Stimulated activated naive B cell treated with anti-CD40 and anti-IgM and Interleukin-4, amounts not matched to agents 10 μg/mL and 1 μg/mL and 100 μg/mL, for 72 hours (primary cell): ENCODE measurements around the gene CAB39.

Experiments
- ATAC-seq, 2 donors: fragments of 150-1000 bp; cut with Tn5 transposase; replicated peaks; 2 replicates each; pipeline ENCODE4 v1.10.0; 2021; ENCODE audit warnings: moderate library complexity in 1 of 2
- DNase-seq: peaks from one replicate; pipeline ENCODE4 v3.0.0; 2021
- H3K27ac Mint-ChIP-seq: one replicate; pipeline ENCODE4 v1.8.0; 2022; ENCODE audit warnings: mild to moderate bottlenecking, mixed read lengths
- H3K27me3 Mint-ChIP-seq, 2 donors: one replicate each; pipeline ENCODE4 v1.8.0; 2022; ENCODE audit warnings: mixed read lengths in 2 of 2
- H3K36me3 Mint-ChIP-seq, 2 donors: one replicate each; pipeline ENCODE4 v1.8.0; 2022; ENCODE audit warnings: mixed read lengths in 2 of 2, mild to moderate bottlenecking in 1 of 2
- H3K4me1 Mint-ChIP-seq, 2 donors: one replicate each; pipeline ENCODE4 v1.8.0; 2022; ENCODE audit warnings: mixed read lengths in 2 of 2, mild to moderate bottlenecking in 1 of 2
- H3K4me3 Mint-ChIP-seq, 2 donors: one replicate each; pipeline ENCODE4 v1.8.0; 2022; ENCODE audit warnings: mild to moderate bottlenecking in 2 of 2, mixed read lengths in 2 of 2, moderate library complexity in 1 of 2
- H3K9me3 Mint-ChIP-seq, 2 donors: one replicate each; pipeline ENCODE4 v1.8.0; 2022; ENCODE audit warnings: mixed read lengths in 2 of 2, mild to moderate bottlenecking in 1 of 2

Gene CAB39

DNA sequence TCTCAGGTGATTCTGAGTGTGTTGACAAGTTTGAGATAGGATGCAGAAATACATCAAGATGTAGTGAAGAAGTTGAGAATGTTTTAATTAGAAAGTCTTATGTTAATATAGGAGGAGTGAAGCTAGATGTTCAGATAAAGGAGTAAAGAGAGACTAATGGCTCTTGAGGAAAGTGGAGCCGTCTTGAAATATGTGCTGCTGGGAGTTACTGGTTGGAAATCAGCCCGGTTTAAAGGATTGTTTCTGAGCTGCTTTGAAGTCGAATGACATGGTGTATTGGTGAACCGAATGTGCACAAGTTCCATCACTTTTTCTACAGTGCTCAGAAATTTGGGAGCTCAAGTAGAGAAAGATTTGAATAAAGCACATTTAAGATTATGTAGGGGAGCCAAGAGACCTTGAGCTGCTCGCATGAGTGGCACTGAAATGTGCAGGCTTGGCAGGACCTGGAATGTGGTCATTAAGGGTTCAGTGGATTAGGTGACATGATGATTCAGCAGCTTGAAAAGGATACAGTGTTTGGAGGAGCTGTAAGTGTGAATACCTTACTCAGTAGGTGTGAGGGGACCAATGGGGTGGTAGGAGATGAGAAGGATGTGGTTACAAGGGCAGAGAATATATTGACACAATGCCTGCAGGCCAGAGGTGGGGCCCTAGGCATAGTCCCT is 68.6 kb downstream of the CAB39 start:
- H3K27ac Mint-ChIP-seq: peak overlapping the region; percentile 70
- no peaks in the 10 kb centered on the region for H3K27me3 Mint-ChIP-seq
- peaks cover 37 to 50% of the 10 kb centered on the region in 2 donors for H3K36me3 Mint-ChIP-seq
- ATAC-seq: peak in 1 of 2 donors; percentile 27
- DNase-seq: no peak
- H3K4me1 Mint-ChIP-seq: peaks cover 30 to 55% of the 10 kb centered on the region in 2 donors
- H3K4me3 Mint-ChIP-seq: no peak overlapping the region
- peaks cover 10 to 13% of the 10 kb centered on the region in 2 donors for H3K9me3 Mint-ChIP-seq

DNA sequence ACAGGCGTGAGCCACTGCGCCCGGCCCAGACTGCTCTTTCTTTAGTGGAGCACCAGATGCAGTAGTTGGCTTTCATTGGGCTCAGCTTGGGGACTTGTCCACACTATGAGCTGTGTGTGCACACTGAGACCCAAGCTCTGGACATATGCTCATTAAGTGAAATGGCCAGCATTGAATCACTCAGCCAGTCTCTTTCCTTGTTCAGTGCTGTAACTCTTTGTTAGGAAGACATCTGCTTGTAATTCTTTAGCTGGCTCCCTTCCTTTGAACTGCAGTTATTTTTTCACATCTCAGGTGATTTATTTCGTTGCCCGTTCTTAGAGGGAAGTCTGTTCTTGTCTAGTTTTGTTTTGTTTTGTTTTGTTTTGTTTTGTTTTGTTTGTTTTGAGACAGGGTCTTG is 70.5 kb downstream of the CAB39 start:
- peaks cover 48 to 63% of the 10 kb centered on the region in 2 donors for H3K36me3 Mint-ChIP-seq
- H3K4me3 Mint-ChIP-seq: no peak overlapping the region
- peaks cover 26 to 53% of the 10 kb centered on the region in 2 donors for H3K4me1 Mint-ChIP-seq
- no peaks in the 10 kb centered on the region for H3K27me3 Mint-ChIP-seq
- peaks cover 16 to 26% of the 10 kb centered on the region in 2 donors for H3K9me3 Mint-ChIP-seq
- no peak overlapping the region for H3K27ac Mint-ChIP-seq
- DNase-seq (no peak), ATAC-seq (no peak)

DNA sequence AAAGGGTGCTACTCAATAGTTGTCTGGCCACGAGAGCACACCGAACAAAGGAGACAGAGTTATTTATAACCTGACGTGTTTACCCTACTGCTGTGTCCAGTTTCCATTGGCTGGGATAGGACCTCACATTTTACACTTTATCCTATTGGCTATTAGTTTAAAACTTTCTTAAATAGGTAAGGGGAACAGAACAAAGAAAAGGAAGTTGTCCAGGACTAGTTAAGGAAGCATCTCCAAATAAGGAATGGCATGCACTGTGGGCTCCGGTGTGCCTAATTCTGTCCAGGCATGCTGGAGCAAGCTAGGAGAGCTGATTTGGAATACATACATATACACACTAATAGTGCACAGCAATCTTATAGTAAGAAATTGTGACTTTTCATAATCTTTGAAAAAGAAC is 72.2 kb downstream of the CAB39 start:
- Mint-ChIP-seq H3K4me3 (no peak overlapping the region), H3K36me3 (peaks cover 60 to 72% of the 10 kb centered on the region in 2 donors), H3K27ac (no peak overlapping the region), H3K9me3 (peaks cover 25 to 38% of the 10 kb centered on the region in 2 donors), H3K4me1 (peaks cover 19 to 41% of the 10 kb centered on the region in 2 donors), H3K27me3 (no peaks in the 10 kb centered on the region)
- ATAC-seq (no peak), DNase-seq (no peak)

DNA sequence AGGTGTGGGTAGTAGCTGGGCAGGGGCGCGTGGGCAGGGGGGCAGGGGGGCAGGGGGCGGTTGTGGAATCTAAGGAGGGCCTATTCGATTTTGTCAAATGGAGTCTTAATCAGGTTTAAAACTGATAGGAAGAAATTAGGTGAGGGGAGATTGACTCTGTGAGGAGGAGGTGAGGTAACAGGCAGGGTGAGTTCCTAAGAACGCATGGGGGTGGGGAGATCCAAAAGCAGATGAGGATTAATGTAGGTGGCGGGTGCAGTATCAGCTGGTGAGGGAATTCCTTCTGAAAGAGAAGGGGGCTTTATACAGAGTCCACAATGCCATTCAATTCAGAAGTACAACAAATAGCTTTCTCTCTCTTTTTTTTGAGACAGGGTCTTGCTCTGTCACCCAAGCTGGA is 72.7 kb downstream of the CAB39 start:
- Mint-ChIP-seq H3K9me3 (peaks cover 27 to 38% of the 10 kb centered on the region in 2 donors), H3K27me3 (no peaks in the 10 kb centered on the region), H3K27ac (peak overlapping the region; percentile 26), H3K36me3 (peaks cover 64 to 77% of the 10 kb centered on the region in 2 donors), H3K4me3 (peak overlapping the region in 1 of 2 donors; percentile 31), H3K4me1 (peaks cover 21 to 46% of the 10 kb centered on the region in 2 donors)
- DNase-seq (no peak), ATAC-seq (no peak)

DNA sequence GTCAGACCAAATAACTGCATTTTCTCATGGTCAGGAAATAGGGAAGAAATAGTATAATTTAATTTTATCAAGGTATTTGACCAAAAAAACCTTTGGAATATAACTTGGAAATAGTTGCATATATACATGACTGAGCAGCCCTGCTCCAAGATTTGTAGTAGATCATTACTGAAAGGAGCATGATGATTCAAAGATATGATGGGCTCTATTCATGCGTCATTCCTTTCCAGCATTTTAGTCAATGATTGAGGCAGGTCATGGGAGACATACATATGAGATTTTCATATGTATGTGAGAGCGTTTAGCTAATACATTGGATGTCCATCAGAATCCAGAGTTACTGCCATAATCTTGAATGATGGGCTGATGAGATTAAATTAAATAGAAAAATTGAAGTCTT is 74.5 kb downstream of the CAB39 start:
- no peak overlapping the region for H3K27ac Mint-ChIP-seq
- DNase-seq (no peak), ATAC-seq (no peak)
- H3K4me3 Mint-ChIP-seq: no peak overlapping the region
- peaks cover 69 to 81% of the 10 kb centered on the region in 2 donors for H3K36me3 Mint-ChIP-seq
- H3K27me3 Mint-ChIP-seq: no peaks in the 10 kb centered on the region
- peaks cover 17 to 42% of the 10 kb centered on the region in 2 donors for H3K4me1 Mint-ChIP-seq
- H3K9me3 Mint-ChIP-seq: peaks cover 28 to 38% of the 10 kb centered on the region in 2 donors

DNA sequence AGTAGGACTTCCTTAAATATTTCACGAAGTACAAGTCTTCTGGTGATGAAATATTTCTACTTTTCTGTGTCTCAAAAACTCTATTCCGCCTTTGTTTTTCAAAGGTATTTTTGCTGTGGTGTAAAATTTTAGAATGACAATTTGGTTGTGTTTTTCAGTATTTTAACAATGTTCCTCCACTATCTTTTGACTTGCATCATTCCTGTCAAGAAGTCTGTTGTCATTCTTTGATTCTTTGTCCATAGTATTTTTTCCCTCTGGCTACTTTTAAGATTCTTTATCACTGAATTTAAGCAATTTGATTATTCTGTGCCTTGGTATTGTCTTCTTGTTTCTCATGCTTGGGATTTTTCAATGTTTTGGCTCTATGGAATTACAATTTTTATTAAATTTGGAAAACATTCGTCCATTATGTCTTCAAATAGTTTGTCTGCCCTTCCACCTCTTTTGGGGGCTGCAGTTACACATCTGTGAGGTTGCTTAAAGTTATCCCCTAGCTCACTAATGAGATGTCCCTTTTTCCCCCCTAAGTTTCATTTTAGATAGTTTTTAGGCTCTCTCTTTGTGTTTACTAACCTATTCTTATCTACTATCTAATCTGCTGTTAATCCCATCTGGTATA is 76.0 kb downstream of the CAB39 start:
- Mint-ChIP-seq H3K27me3 (no peaks in the 10 kb centered on the region), H3K4me1 (peaks cover 19 to 47% of the 10 kb centered on the region in 2 donors), H3K4me3 (no peak overlapping the region), H3K36me3 (peaks cover 72 to 87% of the 10 kb centered on the region in 2 donors), H3K9me3 (peaks cover 28 to 38% of the 10 kb centered on the region in 2 donors), H3K27ac (no peak overlapping the region)
- DNase-seq (no peak), ATAC-seq (no peak)

DNA sequence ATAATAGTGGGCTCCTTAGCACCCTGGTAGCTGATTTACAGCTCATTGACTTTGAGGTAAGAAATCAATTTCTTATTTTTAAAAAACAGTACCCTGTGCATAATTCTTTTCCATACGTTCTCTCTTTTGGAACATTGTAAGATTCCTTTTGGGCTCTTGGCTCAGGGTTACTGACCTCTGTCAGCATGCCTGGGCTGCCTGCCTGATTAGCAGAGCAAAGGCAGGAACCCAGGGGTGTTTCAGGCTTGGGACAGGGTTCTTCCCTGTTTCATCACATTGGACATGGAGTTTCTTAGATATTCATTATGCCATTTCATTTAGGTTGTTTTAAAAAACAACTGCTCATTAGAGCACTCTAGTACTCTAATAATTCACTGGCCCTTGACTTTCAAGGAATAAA is 78.3 kb downstream of the CAB39 start:
- peaks cover 18 to 39% of the 10 kb centered on the region in 2 donors for H3K4me1 Mint-ChIP-seq
- no peak overlapping the region for H3K27ac Mint-ChIP-seq
- DNase-seq (no peak), ATAC-seq (no peak)
- H3K36me3 Mint-ChIP-seq: peaks cover 69 to 83% of the 10 kb centered on the region in 2 donors
- H3K9me3 Mint-ChIP-seq: peaks cover 18 to 25% of the 10 kb centered on the region in 2 donors
- no peaks in the 10 kb centered on the region for H3K27me3 Mint-ChIP-seq
- H3K4me3 Mint-ChIP-seq: no peak overlapping the region

DNA sequence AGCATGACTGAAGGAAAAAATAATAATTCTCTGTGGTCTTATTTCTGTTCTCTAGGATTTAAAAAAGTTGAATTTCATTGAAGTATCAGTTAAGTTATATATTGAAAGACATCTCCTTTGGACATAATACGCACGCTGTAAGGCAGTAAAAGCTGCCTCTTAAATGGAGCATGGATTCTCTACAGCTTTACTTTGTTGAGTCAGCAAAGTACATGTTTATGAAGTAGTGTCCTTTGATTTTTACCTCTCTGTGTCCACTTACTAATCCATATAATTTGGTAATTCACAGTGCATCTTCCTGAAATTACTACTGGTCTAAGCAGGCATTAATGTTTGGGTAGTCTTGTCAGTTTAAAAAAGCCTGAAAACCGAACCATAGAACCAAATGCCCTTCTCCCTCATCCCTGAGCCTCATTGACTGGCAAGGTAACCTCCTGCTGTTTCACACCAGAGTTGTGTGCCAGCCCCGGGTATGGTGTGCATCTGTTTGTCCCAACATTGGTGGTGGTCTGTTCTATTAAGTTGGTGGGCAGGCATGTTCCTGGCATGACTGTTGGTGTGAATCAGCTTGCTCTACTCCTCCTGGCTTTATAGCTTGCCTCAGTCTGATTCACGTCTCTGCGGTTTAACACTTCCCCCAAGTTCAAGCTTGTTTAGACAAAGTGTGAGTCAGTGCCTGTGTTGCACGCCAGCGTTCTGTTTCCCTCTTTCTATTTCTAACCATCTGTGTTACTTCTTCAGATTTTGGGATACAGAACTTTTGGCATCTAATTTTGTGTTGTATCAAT is 81.1 kb downstream of the CAB39 start:
- Mint-ChIP-seq H3K27ac (peak overlapping the region; percentile 93), H3K9me3 (peaks cover 6 to 7% of the 10 kb centered on the region in 2 donors), H3K4me3 (peak overlapping the region; percentile 26 to 66), H3K36me3 (peaks cover 51 to 57% of the 10 kb centered on the region in 2 donors), H3K4me1 (peaks cover 22 to 34% of the 10 kb centered on the region in 2 donors), H3K27me3 (no peaks in the 10 kb centered on the region)
- ATAC-seq (peak; percentile 90 to 96), DNase-seq (peak; percentile 35)

DNA sequence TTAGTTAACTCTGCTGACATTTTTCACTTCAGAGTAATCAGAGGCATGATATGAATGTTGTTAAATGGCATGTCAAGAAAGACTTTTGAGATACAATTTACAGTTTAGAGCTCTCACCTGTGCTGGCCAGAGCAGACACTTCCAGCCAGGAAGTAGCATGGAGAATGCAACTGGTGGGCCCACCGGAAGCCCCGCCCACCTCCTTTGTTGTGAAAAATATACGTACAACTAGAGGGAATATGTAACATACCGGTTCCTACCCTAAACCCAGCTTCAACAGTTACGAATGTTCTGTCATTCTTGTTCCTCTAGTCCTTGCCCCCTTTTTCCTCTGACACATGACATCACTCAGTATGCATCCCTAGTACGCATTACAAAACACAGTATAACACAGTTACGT is 81.9 kb downstream of the CAB39 start:
- DNase-seq (no peak), ATAC-seq (peak in 1 of 2 donors; percentile 30)
- peaks cover 43 to 50% of the 10 kb centered on the region in 2 donors for H3K36me3 Mint-ChIP-seq
- peaks cover 22 to 34% of the 10 kb centered on the region in 2 donors for H3K4me1 Mint-ChIP-seq
- H3K27ac Mint-ChIP-seq: peak overlapping the region; percentile 93
- H3K9me3 Mint-ChIP-seq: peaks cover 0 to 3% of the 10 kb centered on the region in 2 donors
- peak overlapping the region; percentile 18 to 66 for H3K4me3 Mint-ChIP-seq
- no peaks in the 10 kb centered on the region for H3K27me3 Mint-ChIP-seq

DNA sequence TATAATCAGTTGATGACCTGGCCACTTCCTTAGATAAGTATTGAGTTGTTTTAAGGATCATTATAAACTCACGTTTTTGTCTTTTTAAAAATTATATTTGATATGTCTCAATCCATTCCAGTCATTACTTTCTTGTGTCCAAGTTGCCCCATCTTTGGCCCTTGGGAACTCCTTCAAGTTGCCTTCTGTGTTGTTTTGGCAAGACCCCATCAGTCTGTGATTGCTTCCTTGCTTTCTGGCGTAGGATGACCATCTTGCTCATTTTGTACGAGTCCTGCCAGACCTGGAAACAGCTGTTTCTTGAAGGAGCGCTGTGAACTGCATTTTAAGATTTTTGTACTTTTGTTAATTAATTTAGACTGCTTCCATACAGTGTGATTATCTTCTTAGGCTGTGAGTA is 83.2 kb downstream of the CAB39 start:
- DNase-seq: no peak
- Mint-ChIP-seq H3K9me3 (no peaks in the 10 kb centered on the region), H3K36me3 (peaks cover 42 to 49% of the 10 kb centered on the region in 2 donors), H3K4me3 (no peak overlapping the region), H3K4me1 (peaks cover 18 to 21% of the 10 kb centered on the region in 2 donors), H3K27ac (peak overlapping the region; percentile 39), H3K27me3 (no peaks in the 10 kb centered on the region)
- ATAC-seq: no peak

DNA sequence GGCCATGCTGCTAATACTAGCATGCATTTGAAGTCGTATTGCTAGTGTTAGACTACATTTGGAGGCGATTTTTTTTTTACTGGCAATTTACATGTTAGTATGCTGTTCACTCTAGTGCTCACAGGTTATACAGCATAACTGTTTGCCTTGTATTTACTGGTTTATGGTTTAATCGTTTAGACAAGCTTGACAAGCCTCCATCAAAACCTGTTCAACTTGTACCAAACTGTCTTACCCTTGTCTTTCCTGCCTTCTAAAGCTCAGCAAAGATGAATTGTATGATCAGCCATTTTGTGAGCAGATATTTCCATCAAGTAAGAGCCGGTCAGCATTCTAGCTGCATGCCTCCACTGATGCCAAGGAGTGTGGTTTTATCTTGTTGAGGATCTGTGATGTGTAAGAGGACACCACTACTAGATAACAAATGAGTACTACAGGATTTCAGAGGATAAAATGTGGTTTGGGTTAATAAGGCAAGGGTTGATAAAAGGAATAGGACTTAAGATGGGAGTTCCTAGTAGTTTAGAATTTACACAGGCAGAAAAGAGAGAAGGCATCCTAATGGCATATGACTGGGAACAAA is 83.7 kb downstream of the CAB39 start:
- Mint-ChIP-seq H3K4me3 (no peak overlapping the region), H3K4me1 (peaks cover 18 to 19% of the 10 kb centered on the region in 2 donors), H3K9me3 (no peaks in the 10 kb centered on the region), H3K36me3 (peaks cover 42 to 49% of the 10 kb centered on the region in 2 donors), H3K27me3 (no peaks in the 10 kb centered on the region), H3K27ac (peak overlapping the region; percentile 39)
- DNase-seq: no peak
- no peak for ATAC-seq

DNA sequence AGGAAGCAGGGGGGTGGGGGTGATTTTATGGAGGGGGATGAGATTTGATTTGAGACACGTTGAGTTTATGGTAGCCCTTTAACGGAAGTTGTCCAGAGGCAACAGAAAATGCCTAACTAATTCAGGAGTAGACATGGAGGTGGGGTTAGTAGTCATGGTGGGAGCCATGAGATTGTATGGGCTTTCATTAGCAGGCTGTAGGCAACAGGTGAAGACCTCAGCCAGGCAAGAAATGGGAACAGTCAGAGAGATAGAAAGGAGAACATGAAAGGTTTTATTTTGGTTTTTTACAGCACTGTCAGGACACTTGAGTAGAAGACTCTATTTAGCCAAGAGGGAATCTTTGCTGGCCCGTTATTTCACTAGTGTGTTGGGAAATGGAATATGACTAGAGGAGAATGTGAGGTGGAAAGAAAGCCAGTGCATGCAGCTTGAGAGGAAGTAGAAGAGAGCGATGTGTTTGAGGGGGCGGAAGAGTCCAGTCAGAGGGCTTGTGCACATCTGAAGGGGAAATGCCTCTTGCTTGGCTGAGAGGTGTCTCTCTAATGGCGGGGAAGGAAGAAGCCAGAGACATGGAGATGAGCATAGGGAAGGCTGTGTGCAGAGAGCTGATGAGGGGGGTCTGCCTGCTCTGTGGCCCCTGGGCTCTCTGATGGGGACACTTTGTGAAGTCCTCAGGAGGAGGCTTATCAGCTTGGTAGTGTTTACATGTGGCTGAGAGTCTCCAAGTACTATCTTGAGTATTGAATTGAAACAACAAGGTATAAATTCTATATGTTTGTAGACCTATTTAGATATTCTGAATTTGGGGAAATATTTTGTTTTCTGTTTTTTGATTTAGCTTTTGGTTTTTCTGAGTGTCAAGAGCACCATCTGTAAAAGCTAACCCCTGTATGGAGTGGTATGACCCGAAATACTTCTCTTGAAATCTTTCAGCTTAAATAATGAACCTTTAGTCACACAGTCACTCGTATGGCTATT is 85.2 kb downstream of the CAB39 start:
- no peak overlapping the region for H3K27ac Mint-ChIP-seq
- H3K4me1 Mint-ChIP-seq: peaks cover 18 to 24% of the 10 kb centered on the region in 2 donors
- no peaks in the 10 kb centered on the region for H3K9me3 Mint-ChIP-seq
- no peaks in the 10 kb centered on the region for H3K27me3 Mint-ChIP-seq
- peak; percentile 29 for DNase-seq
- ATAC-seq: peak; percentile 76 to 81
- H3K4me3 Mint-ChIP-seq: no peak overlapping the region
- peaks cover 40 to 46% of the 10 kb centered on the region in 2 donors for H3K36me3 Mint-ChIP-seq

DNA sequence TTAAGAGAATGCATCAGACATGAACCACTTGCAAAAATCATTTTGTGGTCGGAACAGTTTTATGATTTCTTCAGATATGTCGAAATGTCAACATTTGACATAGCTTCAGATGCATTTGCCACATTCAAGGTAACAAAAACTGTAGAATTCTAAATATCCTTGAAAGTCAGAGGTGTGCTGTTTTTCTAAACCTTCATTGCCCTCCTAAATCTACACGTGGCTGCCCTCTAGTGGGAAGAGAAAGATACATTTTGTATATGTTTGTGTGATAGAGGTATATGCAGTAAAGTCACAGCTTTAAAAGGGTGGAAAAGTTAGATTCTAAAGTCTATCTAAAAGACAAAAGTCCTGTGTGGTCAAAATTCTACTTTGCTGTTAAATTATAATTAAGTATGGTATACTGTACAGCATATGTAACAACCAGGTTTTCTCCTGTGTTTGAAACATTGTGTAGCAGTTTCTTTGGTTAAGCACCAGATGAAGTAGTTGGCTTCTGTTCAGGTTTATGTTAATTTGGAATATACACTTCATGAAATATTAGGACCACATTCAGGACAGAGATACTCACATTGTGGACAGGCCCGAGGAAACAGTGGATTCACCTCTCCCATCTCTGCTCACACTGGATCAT is 86.2 kb downstream of the CAB39 start:
- no peak overlapping the region for H3K27ac Mint-ChIP-seq
- H3K36me3 Mint-ChIP-seq: peaks cover 45 to 49% of the 10 kb centered on the region in 2 donors
- no peaks in the 10 kb centered on the region for H3K27me3 Mint-ChIP-seq
- DNase-seq (no peak), ATAC-seq (no peak)
- H3K4me3 Mint-ChIP-seq: no peak overlapping the region
- peaks cover 14 to 21% of the 10 kb centered on the region in 2 donors for H3K4me1 Mint-ChIP-seq
- no peaks in the 10 kb centered on the region for H3K9me3 Mint-ChIP-seq
